ENCODE measurements around the gene CYP4F11.

Gene CYP4F11

GRCh38 chr19:15971224-15971780 is 37.0 kb upstream of the CYP4F11 start:
- DNase-seq (ENCODE audit: low read depth), result no peak
- TF ChIP-seq CTCF (IDR thresholded peaks at IDR 0.05; ENCODE audit: low read depth, low read length, missing control alignments), result no peak
- H3K4me3 ChIP-seq (ENCODE audit: low read depth, low read length), result no peak overlapping the region

DNA sequence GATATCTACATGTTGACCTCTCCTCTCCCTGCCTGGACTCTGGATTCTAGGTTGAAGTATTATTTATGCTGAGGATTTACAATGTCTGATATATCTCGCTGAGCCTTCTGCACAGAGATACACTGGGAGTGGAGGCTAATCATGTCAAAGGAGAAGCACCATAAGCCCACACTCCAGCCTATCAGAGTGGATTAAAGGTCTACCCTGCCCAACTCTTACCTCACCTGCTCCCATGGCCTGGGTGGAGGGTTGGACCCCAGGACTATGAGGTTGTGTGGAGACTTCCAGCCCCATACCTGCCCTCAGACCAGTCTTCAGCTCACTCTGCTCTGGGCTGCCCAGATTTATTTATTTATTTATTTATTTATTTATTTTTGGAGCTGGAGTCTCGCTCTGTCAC is 29.9 kb upstream of the CYP4F11 start:
- no peak overlapping the region for H3K4me3 ChIP-seq (ENCODE audit: low read depth, low read length)
- no peak for TF ChIP-seq CTCF (IDR thresholded peaks at IDR 0.05; ENCODE audit: low read depth, low read length, missing control alignments)
- no peak for DNase-seq (ENCODE audit: low read depth)

DNA sequence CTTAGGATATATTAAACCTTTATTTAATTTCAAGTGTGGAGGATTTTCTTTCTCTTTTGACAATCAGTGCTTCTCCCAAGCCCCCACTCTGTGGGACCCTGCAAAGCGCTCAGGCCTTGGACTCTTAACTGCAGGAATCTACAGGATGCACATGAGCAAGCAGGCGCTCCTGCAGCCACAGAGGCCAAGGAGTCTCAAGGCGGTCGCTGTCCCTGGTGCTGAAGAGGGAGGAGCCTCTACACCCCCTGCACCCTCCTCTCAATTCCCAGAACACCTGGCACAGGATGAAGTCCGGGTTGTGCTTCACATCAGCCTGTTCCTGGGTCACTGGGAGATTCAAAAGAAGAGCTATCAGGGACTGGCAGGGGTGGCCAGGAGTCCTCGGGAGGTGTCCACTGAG is 28.0 kb upstream of the CYP4F11 start:
- H3K4me3 ChIP-seq (ENCODE audit: low read depth, low read length), result no peak overlapping the region
- no peak for DNase-seq (ENCODE audit: low read depth)
- no peak for TF ChIP-seq CTCF (IDR thresholded peaks at IDR 0.05; ENCODE audit: low read depth, low read length, missing control alignments)

GRCh38 chr19:15954820-15955219 is 20.5 kb upstream of the CYP4F11 start:
- no peak overlapping the region for H3K4me3 ChIP-seq (ENCODE audit: low read depth, low read length)
- DNase-seq (ENCODE audit: low read depth), result no peak
- TF ChIP-seq CTCF (IDR thresholded peaks at IDR 0.05; ENCODE audit: low read depth, low read length, missing control alignments), result no peak

DNA sequence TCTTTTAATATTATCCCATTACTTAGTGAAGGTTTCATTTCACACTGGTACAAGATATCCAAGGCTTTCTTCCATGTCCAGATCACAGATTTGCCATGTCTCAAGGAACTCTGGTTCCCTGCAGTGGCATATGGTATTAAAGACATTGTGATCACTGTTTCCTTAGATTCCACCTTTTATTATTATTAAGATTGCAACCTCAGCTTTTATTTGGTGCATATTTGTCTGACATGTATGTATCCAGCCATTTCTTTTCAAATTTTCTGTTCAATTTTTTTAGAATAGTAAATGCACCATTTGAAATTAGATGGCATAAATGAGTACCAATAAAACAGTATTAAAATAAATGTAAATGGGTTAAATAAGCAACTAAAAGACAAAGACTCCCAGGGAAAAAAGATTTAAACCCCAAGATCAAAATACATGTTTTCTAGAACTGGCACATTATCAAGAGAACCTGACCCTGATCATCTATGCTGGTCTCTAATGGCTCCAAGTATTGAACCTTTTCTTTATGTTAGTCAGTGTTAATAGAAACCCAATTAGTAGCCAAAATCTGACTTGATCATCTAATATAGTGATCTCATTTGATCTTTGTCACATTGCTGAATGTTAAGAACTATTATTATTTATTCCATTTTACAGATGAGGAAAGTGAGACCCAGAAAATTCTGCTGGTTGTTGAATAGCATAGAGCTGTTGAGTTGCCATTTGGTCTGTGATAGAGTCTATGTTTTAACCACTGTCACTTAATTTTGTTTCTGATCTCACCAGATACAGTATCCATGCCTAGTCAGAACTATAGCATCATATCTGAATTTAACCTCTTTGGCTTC is 14.1 kb upstream of the CYP4F11 start, which contains the start of gene OR10H4:
Gene OR10H4, plus strand, starts transcription at position 786 of the 836 bp plus-strand sequence. Its CDS starts 0 bp downstream, at position 786.
- DNase-seq (ENCODE audit: low read depth), result no peak
- no peak for TF ChIP-seq CTCF (IDR thresholded peaks at IDR 0.05; ENCODE audit: low read depth, low read length, missing control alignments)
- H3K4me3 ChIP-seq (ENCODE audit: low read depth, low read length), result no peak within 1 kb of the TSS

DNA sequence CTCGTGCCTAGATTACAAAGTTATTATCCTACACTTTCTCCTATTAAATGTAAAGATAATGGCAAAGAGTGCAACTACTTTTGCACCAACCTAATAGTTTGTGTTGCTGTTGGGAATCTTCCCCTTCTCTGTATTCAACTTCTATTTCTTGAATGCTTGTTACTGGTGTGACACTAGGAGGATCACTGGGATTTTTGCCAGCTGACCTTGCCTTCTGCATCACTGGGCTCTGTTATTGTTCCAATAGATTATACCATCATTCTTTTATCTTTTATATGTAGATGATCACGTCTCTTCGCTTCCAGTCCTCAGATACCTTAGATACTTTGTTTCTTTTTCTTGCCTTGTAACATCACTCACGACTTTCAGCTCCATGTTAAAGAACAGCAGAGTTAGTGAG is 11.0 kb upstream of the CYP4F11 start:
- H3K4me3 ChIP-seq (ENCODE audit: low read depth, low read length), result no peak overlapping the region
- DNase-seq (ENCODE audit: low read depth), result no peak
- TF ChIP-seq CTCF (IDR thresholded peaks at IDR 0.05; ENCODE audit: low read depth, low read length, missing control alignments), result no peak
